Activated CD4-positive, CD25-positive, alpha-beta regulatory T cell treated with anti-CD3 and anti-CD28 coated beads, Interleukin-2, amount 50 U/mL, for 24 hours (primary cell): ENCODE results near the gene VARS1.
"Not testable (repeated sequence)": the region's sequence is repeated elsewhere in the genome, so short reads cannot be mapped to it uniquely, and the experiment has no call there.

Experiments
- ATAC-seq, 2 donors: fragments of 150-1000 bp; cut with Tn5 transposase; one replicate each; pipeline ENCODE4 v1.10.0; 2021; ENCODE audit warnings: mild to moderate bottlenecking in 1 of 2, moderate library complexity in 1 of 2

The VARS1 gene

GRCh38 chr6:31795616-31796298 lies at the start of gene VARS1:
VARS1 (minus strand) TSS chr6:31795752; CDS start chr6:31795217, 535 bp downstream.
- peak; percentile 86 to 88 for ATAC-seq

DNA sequence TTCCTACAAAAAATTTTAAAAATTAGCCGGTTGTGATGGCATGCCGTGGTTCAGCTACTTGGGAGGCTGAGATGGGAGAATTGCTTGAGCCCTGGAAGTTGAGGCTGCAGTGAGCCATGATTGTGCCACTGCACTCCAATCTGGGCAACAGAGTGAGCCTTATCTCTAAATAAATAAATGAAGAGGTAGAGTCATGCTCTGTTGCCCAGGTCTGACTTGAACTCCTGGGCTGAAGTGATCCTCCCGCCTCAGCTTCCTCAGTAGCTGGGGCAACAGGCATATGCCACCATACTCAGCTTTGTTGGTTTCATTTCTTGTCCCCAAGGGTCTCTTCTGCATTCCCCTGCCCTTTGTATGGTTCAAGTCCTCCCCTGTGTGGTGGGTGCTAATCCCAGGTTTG lies 49.0 kb upstream of the VARS1 start:
- ATAC-seq: no peak

GRCh38 chr6:31842053-31842452 lies 46.5 kb upstream of the VARS1 start:
- ATAC-seq: no peak

DNA sequence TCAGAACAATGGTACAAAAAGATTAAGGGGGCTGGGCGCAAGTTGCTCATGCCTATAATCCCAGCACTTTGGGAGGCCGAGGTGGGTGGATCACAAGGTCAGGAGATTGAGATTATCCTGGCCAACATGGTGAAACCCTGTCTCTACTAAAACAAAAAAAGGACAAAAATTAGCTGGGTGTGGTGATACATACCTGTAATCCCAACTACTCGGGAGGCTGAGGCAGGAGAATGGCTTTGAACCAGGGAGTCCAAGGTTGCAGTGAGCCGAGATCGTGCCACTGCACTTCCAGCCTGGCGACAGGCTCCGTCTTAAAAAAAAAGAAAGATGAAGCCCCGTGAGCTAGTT lies 44.2 kb upstream of the VARS1 start:
- ATAC-seq: not testable (repeated sequence)

DNA sequence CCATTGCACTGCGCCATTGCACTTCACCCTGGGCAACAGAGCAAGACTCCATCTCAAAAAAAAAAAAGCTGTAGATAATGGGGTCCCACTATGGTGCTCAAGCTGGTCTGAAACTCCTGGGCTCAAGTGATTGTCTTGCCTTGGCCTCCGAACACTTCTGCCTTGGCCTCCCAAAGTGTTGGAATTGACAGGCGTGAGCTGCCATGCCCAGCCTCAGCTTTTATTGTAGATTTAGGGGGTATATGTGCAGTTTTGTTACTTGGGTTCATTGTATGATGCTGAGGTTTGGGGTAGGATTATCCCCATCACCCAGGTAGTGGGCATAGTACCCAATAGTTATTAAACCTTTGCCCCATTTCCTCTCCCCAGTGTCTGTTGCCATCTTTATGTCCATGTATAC lies 43.4 kb upstream of the VARS1 start:
- ATAC-seq: no peak

DNA sequence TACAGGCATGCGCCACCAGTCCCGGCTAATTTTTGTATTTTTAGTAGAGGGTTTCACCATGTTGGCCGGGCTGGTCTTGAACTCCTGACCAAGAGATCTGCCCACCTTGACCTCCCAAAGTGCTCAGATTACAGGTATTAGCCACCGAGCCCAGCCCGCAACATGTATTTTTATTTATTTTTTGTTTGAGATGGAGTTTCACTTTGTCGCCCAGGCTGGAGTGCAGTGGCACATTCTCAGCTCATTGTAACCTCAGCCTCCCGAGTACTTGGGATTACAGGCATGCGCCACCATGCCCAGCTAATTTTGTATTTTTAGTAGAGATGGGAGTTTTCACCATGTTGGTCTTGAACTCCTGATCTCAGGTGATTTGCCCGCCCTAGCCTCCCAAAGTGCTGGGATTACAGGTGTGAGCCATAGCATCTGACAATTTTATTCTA lies 42.6 kb upstream of the VARS1 start:
- not testable (repeated sequence) for ATAC-seq

- ATAC-seq: no peak
Observed at GRCh38 chr6:31837369-31838113, 42.0 kb upstream of the VARS1 start.

DNA sequence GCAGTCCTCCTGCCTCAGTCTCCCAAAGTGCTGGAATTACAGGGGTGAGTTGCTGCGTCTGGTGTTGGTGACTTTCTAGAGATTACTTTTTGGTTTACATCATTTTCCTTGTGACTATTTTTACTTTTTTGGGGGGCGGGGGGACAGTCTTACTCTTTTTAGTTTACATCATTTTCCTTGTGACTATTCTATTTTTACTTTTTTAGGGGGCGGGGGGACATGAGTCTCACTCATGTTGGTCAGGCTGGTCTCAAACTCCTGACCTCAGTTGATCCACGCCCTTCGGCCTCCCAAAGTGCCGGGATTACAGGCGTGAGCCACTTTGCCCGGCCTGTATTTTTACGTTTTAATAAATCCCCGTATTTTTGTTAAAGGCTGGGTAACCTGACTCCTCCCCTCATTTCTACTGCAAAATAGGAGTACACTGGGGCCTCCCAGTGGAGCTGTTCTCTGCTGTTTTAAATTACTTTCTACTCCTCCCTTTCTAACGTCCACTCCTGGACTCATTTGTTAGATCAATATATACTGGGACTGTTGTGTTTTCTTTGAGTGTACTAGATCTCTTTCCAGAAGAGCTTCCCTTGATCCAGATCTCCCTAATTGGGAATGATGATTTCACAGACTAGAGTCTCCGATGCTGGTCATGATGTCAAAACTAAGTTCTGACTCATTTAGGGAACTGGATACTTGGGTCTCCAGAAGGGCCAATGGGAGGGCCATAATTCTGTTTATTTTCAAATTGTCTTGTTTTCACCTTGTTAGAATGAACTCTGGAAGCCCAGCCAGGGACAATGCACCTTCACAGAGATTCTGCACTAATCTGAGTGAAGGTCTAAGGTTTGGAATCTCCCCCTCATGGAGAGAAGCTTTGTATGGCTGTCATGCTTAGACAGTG lies 41.2 kb upstream of the VARS1 start:
- no peak for ATAC-seq

DNA sequence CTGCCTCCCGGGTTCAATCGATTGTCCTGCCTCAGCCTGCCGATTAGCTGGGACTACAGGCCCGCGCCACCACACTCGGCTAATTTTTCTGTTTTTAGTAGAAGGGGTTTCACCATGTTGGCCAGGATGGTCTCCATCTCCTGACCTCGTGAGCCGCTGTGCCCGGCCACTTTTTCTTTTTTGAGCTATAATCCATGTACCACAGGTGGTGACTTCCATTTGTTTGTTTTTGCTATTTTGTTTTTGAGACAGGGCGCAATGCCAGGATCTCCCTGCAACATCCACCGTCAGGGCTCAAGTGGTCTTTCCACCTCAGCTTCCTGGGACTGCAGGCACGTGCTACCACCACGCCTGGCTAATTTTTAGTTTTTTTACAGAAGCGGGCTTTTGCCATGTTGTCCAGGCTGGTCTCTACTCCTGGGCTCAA lies 40.5 kb upstream of the VARS1 start:
- ATAC-seq: no peak

GRCh38 chr6:31834367-31835250 lies 39.1 kb upstream of the VARS1 start:
- peak; percentile 64 to 67 for ATAC-seq

GRCh38 chr6:31831350-31832215 lies 36.0 kb upstream of the VARS1 start:
- ATAC-seq: no peak

DNA sequence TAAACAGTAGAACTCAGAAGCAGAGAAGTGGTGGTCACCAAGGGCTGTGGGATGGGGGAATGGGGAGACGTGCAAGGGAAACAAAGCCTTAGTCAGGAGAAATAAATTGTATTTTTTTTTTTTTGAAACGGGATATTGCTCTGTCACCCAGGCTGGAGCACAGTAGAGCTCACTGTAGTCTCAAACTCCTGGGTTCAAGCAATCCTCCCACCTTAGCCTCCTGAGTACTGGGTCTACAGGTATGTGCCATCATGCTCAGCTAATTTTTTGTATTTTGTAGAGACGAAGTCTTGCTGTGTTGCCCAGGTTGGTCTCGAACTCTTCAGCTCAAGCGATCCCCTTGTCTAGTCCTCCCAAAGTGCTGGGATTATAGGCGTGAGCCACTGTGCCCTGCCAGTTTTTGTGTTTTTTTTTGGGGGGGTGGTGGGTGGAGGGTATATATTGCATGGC lies 35.4 kb upstream of the VARS1 start:
- no peak for ATAC-seq

- no peak for ATAC-seq
Observed at GRCh38 chr6:31829633-31830283, 34.2 kb upstream of the VARS1 start.

GRCh38 chr6:31827286-31828079 lies 31.9 kb upstream of the VARS1 start, which contains the start of gene HSPA1B:
HSPA1B (plus strand) TSS chr6:31827738; CDS start chr6:31827951, 213 bp downstream.
- peak; percentile 86 to 88 for ATAC-seq

- ATAC-seq: peak in 1 of 2 donors; percentile 2
Observed at GRCh38 chr6:31826793-31827285, 31.3 kb upstream of the VARS1 start.

- ATAC-seq: no peak
Observed at GRCh38 chr6:31825553-31825952, 30.0 kb upstream of the VARS1 start.

DNA sequence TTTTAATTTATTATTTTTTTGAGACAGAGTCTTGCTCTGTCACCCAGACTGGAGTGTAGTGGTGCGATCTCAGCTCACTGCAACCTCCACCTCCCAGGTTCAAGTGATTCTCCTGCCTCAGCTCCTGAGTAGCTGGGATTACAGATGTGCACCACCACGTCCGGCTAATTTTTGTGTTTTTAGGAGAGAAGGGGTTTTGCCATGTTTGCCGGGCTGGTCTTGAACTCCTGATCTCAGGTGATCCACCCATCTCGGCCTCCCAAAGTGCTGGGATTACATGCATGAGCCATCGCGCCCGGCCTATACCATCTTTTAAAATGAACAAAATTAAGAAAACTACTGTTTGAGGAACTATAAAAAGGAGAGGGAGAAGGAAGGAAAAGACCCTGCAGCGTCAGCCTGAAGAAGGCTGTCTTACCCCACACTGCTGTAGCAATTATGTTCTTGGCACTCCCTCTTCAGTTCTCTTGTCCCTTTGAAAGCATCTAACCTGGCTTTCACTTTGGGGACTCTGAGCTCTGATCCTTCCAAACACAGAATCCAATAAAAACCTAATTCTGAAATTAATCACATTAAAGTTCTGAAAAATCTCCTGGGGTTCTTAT lies 28.1 kb upstream of the VARS1 start:
- ATAC-seq: not testable (repeated sequence)

DNA sequence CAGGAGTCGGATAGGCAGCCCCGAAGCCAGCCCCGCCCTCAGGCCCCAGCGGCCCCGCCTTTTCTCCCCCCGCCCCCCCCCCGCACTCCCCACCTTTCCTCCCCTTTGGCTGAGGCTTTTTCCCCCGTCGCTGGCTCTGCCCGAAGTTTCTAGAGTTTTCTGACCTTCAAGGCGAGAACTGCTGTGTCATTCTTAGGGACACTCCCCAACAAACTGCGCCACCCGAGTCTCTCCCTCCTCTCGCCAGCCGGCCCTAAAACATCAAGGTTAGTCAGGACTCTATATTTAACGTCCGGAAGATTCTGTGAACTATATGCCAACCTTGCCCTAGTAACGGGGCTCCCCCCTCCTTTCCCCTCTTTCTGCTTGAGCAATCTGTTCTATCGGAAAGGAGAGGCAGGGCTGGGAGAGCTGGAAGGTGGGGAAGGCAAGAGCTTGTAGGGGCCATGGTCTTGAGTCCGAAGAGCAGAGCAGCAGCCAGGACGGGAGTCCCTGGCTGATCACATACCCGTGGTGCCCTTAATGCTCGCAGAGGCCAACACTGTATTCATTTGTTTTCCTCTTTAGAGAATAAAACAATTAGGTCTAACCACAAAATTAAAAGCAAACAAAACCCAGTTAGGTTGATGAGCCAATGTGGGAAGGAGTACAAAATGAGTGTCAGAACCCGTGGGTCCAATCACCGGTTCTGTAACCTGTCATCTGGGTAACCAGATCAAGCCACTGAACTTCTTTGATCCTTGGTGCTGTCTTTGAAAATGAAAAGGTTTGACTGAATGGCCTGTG lies 26.7 kb upstream of the VARS1 start:
- peak; percentile 47 to 50 for ATAC-seq
